D341Med (cell line): ENCODE data around the gene RGS14.
"Not testable (repeated sequence)": the region's sequence is repeated elsewhere in the genome, so short reads cannot be mapped to it uniquely, and the experiment has no call there.

Source experiments
- DNase-seq: peaks from one replicate; pipeline ENCODE4 v3.0.0; 2012; ENCODE audit warnings: low spot score

RGS14 gene

GRCh38 chr5:177349762-177350161 lies 8.0 kb upstream of the RGS14 start:
- no peak for DNase-seq

GRCh38 chr5:177350776-177351391 lies 6.8 kb upstream of the RGS14 start:
- no peak for DNase-seq

DNA sequence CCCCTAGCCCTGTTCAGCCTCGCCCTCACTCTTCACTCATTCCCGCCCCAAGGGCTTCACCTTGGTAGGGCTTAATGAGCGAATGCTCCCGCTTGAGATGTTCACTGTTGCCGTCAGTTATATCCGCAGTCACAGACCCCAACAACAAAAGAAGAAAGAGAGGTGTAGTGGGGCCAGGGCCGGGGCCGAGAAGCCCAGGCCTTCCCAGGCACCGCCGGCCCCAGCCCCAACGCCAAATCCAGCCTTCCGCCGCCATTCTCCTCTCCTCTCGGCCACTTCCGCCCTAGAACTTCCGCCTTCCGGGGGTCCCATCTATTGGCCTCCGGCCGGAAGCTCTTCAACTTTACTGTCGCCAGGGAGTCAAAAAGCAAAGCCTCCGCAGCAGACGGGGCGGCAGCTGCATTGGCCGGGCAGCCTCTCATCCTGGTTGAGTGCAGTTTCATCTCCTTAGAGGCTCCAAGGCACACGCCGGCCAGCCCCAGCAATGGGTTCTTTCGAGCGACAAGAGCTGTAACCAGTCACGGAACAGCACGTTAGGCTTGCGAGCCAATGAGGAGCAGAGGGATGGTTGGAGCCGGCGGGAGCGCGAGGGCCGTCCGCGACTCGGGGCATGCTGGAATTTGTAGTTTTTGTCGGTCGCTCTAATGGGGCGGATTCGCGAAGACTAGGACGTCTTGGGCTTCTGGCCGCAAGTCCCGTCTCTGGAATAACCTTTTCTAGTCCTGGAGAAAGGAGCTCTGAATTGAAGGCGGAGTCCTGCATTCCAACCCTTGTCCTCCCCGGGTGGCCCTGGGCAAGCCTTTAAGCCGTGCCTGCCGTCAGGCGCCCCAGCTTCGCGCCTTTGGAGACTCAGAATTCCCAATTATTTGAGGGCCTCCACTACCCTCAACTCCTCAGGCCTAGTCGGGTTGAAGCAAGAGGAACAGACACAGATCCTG lies 6.1 kb upstream of the RGS14 start, which contains the start of gene LMAN2:
Gene LMAN2, minus strand, starts transcription at position 277 of the 938 bp plus-strand sequence. Its CDS starts 21 bp downstream, at position 256.
- DNase-seq, result peak; percentile 96

- DNase-seq, result no peak
Observed at GRCh38 chr5:177353093-177353492, 4.6 kb upstream of the RGS14 start.

GRCh38 chr5:177354256-177354655 lies 3.5 kb upstream of the RGS14 start:
- DNase-seq, result no peak

- no peak for DNase-seq
Observed at GRCh38 chr5:177354711-177355110, 3.0 kb upstream of the RGS14 start.

GRCh38 chr5:177355162-177355867 lies 2.4 kb upstream of the RGS14 start:
- DNase-seq, result no peak

DNA sequence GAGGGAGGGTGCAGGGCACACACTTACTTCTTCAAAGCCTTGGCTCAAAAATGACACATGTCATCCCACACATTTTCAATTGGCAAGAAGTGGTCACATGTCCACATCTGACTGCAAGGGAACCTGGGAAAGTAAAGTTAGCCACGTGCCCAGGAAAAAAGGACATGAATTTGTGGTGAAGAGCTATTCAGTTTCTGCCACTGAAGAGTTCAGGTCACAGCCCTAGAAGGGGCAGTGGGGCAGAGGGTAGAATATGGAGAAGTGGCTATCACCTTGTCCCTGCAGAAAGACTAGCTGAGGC lies 1.9 kb upstream of the RGS14 start:
- DNase-seq, result no peak

DNA sequence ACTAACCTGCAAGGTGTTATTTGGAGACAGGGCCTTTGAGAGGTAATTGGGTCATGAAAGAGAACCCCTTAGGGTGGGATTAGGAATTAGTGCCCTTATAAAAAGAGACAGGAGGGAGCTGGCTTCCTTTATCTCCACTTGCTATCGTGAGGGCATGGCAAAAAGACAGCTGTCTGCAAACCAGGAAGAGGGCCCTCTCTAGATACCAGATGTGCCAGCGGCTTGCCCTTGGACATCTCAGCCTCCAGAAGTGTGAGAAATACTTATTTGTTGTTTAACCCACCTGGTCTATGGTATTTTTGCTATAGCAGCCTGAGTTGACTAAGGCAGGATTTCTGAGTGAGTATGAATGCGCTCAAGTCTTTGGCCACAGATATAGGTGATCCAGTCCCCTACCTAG lies 978 bp upstream of the RGS14 start:
- DNase-seq, result no peak

GRCh38 chr5:177357146-177357458 lies 622 bp upstream of the RGS14 start:
- DNase-seq, result no peak

DNA sequence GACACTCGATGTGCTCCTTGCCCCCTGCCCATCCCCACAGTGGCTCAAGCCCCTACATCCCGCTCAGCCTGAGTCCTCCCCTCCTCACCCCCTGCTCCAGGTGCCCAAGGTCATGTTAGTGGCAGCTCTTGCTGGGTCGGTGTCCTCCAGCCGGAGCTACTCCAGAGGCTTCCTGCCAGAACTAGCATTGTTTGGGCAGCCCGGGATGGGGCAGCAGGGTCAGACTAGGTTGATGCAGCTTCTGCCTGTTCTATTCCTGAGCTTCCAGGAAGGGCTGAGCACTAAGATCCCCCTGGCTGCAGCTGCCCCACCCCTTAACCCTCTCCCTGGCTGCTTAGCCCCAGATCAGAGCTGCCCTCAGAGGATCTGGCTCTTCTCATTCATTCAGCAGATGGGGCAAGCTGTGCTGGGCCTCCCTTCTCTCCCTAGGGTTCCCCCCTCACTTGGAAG lies 671 bp downstream of the RGS14 start:
- no peak for DNase-seq

DNA sequence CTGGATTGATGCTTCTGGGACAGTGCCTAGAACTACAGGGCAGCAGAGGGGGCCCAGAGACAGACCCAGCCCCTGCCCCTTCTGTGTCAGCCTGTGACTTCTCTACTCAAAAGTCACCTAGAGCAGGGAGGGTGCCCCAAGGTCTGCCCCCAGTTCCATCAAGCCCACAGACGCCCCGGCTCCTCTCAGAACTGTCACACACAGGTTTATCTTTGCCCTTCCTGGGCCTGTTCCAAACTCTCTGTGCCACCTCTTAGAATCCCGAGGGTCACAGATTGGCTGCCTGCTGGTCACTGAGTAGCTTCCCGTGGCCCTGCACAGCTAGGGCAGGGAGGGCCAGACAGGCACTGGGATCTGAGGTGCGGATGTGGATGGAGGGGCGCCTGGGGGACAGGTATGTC lies 1.7 kb downstream of the RGS14 start:
- no peak for DNase-seq

GRCh38 chr5:177359860-177360259 lies 2.1 kb downstream of the RGS14 start:
- DNase-seq, result no peak

DNA sequence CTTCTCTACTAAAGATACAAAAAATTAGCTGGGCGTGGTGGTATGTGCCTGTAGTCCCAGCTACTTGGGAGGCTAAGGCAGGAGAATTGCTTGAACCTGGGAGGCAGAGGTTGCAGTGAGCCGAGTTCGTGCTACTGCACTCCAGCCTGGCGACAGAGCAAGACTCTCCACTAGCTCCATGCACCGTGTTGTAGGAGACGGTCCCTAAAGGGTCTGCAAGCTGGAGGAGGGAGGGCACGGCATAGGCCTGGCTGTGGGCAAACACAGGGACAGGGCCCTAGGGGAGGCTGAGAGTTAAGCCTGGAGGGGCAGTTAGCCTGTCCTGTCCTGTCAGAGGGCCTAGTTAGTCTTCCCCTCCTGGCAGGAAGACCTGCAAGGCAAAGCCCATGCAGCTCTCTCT lies 3.0 kb downstream of the RGS14 start:
- DNase-seq, result not testable (repeated sequence)

DNA sequence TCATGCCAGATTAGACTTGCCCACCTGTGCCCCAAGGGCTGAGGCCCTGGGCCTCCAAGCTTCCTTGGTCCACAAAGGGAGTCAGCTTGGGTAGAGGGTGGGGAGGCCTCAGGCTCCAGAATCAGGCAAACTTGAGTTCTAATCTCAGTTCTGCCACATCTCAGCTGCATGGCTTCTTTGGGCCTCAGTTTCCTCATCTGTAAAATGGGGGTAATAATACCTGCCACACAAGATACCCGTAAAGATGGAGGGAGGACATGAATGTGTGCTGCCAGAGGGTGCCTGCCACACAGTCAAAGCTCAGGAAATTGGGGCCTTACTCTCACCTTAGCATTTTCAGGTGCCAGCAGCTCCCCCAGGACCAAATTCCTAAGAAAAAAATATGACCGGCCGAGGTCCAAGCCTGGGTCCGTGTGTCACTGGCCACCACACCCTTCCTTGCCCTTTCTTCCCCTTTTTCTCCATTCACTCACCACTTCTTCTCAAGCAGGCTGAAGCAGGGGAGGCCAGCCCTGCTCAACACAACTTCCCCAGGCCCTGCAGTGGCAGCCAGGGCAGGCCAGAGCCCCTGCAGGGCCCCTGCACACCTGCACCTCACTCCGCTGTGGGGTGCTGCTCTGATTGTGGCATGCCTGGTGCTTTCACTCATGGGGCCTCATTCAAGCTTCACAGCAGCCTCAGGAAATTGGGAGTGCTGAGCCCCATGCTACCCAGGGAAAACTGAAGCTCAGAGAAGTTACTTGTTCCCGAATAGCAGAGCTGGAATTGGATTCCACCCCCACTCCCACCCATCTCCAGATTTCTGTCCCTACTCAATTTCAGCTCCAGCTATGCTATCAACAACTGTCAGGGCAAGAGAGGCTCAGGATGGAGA lies 3.9 kb downstream of the RGS14 start:
- no peak for DNase-seq

DNA sequence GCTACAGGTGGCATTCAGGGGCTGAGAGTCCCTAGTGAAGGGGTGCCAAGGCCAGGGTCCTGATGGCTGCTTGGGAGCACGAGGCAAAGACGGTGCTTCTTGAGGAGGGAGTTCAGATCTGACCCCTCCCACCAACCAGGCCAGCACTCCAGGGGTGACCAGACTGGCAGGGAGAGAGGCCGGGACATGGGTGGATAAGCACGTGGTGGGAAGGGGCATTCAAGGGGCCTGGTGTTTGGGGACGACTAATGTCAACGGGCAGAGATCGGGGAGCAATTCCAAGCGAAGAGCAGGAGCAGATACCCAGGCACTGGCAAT lies 4.5 kb downstream of the RGS14 start:
- no peak for DNase-seq

DNA sequence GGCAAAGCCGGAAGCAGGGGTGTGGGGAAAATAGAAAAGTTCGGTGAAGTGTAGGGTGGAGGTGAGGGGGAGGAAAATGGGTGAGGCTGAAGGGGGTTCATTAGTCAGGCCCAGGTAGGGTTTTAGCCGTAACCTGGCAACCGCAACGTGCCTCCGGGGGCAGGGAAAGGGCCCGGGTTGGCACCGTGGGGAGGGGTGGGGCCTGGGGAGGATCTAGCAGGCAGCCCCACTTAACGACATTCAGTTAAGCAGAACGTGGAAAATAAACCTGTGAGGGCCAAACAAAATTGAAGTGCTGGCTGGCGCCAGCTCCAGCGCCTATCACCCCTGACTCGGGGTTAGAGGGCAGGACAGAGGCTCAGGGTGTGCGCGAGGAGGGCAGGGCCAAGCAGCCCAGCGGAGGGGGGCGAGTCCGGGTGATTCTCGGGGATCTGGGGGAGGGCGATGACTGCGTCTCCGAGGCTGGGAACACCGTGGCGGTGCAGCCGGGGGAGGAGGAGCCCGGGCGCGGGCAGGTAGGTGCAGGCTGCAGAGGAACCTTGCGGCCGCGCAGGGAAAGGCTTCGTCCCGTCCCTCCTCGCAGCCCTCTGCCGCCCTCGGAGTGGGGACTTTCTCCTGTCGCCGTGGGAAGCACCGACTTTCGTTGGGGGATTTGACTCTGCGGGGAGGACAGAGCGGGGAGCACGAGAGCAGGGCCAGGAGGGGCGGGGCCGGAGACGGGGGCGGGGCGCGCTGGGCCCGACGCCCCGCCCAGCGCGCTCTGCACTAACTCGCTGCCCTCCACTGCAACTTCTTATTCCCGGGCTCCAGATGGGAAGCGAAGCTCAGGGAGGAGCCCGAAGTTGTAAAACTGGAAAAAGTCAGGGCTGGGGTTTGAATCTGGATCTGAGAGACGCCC lies 5.1 kb downstream of the RGS14 start:
- DNase-seq, result peak; percentile 84

DNA sequence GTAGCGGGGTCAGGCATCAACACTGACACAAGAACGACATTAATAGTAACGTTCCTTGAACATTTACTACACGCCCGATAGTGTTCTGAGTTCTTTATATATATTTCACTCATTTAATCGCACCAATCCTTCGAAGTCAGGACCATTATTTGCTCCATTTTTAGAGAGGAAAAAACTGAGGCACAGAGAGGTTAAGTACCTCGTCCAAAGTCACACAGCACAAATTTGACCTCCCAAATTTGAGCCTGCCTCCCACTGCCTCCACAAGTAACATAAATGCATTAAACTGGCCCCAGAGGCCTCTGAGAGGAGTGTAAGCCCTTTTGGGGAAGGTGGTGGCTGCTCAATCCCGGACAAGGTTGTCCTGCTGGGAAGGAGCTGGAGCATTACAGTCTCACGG lies 5.8 kb downstream of the RGS14 start:
- DNase-seq, result no peak

DNA sequence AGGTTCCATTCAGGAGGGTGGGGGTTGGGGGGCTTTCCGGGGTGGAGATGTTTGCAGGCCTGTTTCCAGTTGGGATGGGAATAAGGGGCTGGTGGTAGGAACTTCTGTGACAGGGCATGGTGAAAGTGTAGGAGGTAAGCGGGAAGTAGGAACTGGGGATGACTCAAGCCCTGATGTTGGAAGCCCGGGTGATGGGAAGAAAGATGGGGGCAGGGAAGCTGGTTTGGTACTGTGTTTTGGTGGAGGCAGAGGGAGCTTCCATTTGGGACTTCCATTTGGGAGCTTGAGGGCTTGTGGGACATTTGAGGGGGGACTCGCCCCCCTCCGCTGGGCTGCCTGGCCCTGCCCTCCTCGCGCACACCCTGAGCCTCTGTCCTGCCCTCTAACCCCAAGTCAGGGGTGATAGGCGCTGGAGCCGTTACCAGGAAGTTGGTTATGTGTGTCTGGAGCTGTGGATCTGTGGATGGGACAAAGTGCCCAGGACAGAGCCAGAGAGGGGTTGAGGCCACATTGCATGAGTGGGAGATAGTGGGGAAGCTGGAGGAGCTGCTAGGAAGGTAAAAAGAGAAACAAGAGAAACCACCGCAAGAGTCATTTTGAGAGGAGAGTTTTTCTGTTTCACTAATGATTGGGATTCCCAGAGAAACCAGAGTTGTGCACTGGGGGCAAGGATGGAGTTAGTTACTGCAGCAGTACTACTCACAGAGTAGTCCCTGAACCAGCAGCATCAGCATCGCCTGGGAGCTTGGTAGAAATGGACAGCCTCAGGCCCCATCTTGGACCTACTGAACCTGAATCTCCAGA lies 6.6 kb downstream of the RGS14 start:
- no peak for DNase-seq

DNA sequence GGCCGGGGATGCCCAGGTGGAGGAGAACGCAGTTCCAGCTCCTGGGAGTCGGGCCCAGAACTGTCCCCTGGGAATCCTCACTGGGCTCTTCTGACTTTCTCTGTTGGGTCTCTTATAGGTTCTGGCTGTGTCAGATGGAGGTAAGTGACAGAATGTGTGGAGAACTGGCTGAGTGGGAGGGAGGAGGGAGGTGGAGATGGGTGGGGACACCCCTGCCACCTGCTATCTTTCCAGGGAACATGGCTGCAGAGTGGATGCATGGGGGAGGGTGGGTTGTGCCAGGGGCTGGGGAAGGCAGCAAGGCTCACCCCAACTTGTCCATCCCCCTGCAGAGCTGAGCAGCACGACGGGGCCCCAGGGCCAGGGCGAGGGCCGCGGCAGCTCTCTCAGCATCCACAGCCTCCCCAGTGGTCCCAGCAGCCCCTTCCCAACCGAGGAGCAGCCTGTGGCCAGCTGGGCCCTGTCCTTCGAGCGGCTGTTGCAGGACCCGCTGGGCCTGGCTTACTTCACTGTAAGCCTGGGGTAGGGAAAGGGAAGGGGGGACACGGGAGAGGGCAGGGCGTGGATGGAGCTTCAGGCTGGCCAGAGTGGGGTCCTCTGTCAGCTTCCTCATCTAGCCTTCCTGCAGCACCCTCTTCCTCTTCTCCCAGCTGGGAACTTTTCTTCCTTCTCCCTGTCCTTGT lies 8.3 kb downstream of the RGS14 start:
- no peak for DNase-seq
